Neural cell (in vitro differentiated cells): ENCODE results near the gene PRXL2A.

Source experiments
- CTCF ChIP-seq: fragments of 450-650 bp; IDR thresholded peaks from 2 replicates; pipeline ENCODE4 v1.5.1; 2014; ENCODE audit warnings: antibody characterized with exemption, mild to moderate bottlenecking, moderate library complexity; ENCODE audit not compliant: poor library complexity, severe bottlenecking
- EP300 ChIP-seq: fragments of 450-650 bp; conservative IDR thresholded peaks from 2 replicates; pipeline ENCODE4 v1.6.1; 2014; ENCODE audit warnings: antibody characterized with exemption, mild to moderate bottlenecking, moderate library complexity; ENCODE audit not compliant: poor library complexity, severe bottlenecking
- EZH2 ChIP-seq: fragments of 200-600, 300-800 bp; shearing (Covaris generic), sonication (generic); IDR thresholded peaks from 2 replicates; pipeline ENCODE4 v1.6.1; 2014; ENCODE audit warnings: antibody characterized with exemption, low read length, borderline replicate concordance, mild to moderate bottlenecking; ENCODE audit not compliant: insufficient read depth, poor library complexity, severe bottlenecking
- MXI1 ChIP-seq: fragments of 450-650 bp; conservative IDR thresholded peaks from 2 replicates; pipeline ENCODE4 v1.6.1; 2014; ENCODE audit warnings: antibody characterized with exemption, mild to moderate bottlenecking; ENCODE audit not compliant: poor library complexity, severe bottlenecking
- POLR2AphosphoS5 ChIP-seq: IDR thresholded peaks from 2 replicates; pipeline ENCODE4 v1.6.1; 2012
- RAD21 ChIP-seq: fragments of 450-650 bp; conservative IDR thresholded peaks from 2 replicates; pipeline ENCODE4 v1.6.1; 2014; ENCODE audit warnings: antibody characterized with exemption, mild to moderate bottlenecking, moderate library complexity
- REST ChIP-seq: IDR thresholded peaks from 2 replicates; pipeline ENCODE4 v1.6.1; 2012; ENCODE audit warnings: borderline replicate concordance
- TAF1 ChIP-seq: IDR thresholded peaks from 2 replicates; pipeline ENCODE4 v1.6.1; 2012; ENCODE audit warnings: low read depth

GRCh38 chr10:80471001-80471400 is 62.6 kb downstream of the PRXL2A start:
- TF ChIP-seq TAF1 (no peak), CTCF (no peak), POLR2AphosphoS5 (no peak), RAD21 (no peak), MXI1 (no peak), EP300 (no peak), REST (no peak), EZH2 (no peak)
